Measurements from ENCODE around the gene NLRP7.
"Not testable (repeated sequence)": the region's sequence is repeated elsewhere in the genome, so short reads cannot be mapped to it uniquely, and the experiment has no call there.

Gene NLRP7

GRCh38 chr19:54916822-54917221 is 30.5 kb downstream of the NLRP7 start:
- Histone ChIP-seq H3K4me3 (ENCODE audit: insufficient read depth in 1 of 2, low read depth in 1 of 2, low read length in 2 of 2) (no peak overlapping the region), H3K4me2 (ENCODE audit: low read length, poor library complexity, severe bottlenecking) (no peak overlapping the region), H3K23ac (ENCODE audit: low read length in 2 of 2) (no peak overlapping the region), H3K9me3 (ENCODE audit: control insufficient read depth, low read length) (no peaks in the 10 kb centered on the region), H3K36me3 (ENCODE audit: control insufficient read depth in 1 of 2, insufficient read depth in 2 of 2, low read depth in 1 of 2, low read length in 2 of 2) (no peaks in the 10 kb centered on the region), H3K27me3 (ENCODE audit: control insufficient read depth in 1 of 2, insufficient read depth in 1 of 2, low read length in 2 of 2) (no peaks in the 10 kb centered on the region), H2AFZ (ENCODE audit: low read depth, low read length) (no peak overlapping the region), H3K14ac (ENCODE audit: low read length in 2 of 2) (no peak overlapping the region), H2BK120ac (ENCODE audit: low read depth, low read length) (no peak overlapping the region), H2BK15ac (ENCODE audit: low read depth, poor library complexity, severe bottlenecking) (no peak overlapping the region), H3K4ac (ENCODE audit: low read depth in 1 of 2, low read length in 2 of 2) (no peak overlapping the region), H2BK12ac (ENCODE audit: low read length in 2 of 2) (no peak overlapping the region), H3K9ac (ENCODE audit: low read length) (no peak overlapping the region), H3K4me1 (ENCODE audit: control insufficient read depth, insufficient read depth, low read depth, low read length) (no peaks in the 10 kb centered on the region), H2BK5ac (ENCODE audit: low read depth, low read length, poor library complexity, severe bottlenecking) (no peak overlapping the region), H2AK5ac (ENCODE audit: low read length, severe bottlenecking) (no peak overlapping the region), H4K91ac (ENCODE audit: low read length) (no peak overlapping the region), H3K18ac (ENCODE audit: low read depth in 1 of 2, low read length in 2 of 2) (no peak overlapping the region), H3K79me1 (replicated peaks; ENCODE audit: low read length, poor library complexity, severe bottlenecking) (no peaks in the 10 kb centered on the region), H4K8ac (ENCODE audit: low read length) (no peak overlapping the region), H3K27ac (ENCODE audit: low read length, poor library complexity, severe bottlenecking) (no peak overlapping the region)
- no peak for DNase-seq
- WGBS: 84% methylated on average over 11 of the region's 11 CpGs

- WGBS: no CpG with 5 or more reads among the region's 5 CpGs
- not testable (repeated sequence) for H4K91ac ChIP-seq (ENCODE audit: low read length); H3K9me3 ChIP-seq (ENCODE audit: control insufficient read depth, low read length)
Observed at GRCh38 chr19:54907899-54908298, 39.4 kb downstream of the NLRP7 start.

GRCh38 chr19:54906819-54907218 is 40.5 kb downstream of the NLRP7 start:
- Histone ChIP-seq H3K27me3 (ENCODE audit: control insufficient read depth in 1 of 2, insufficient read depth in 1 of 2, low read length in 2 of 2) (no peaks in the 10 kb centered on the region), H3K36me3 (ENCODE audit: control insufficient read depth in 1 of 2, insufficient read depth in 2 of 2, low read depth in 1 of 2, low read length in 2 of 2) (no peaks in the 10 kb centered on the region), H3K79me1 (replicated peaks; ENCODE audit: low read length, poor library complexity, severe bottlenecking) (no peaks in the 10 kb centered on the region), H2BK12ac (ENCODE audit: low read length in 2 of 2) (no peak overlapping the region), H2BK120ac (ENCODE audit: low read depth, low read length) (no peak overlapping the region), H3K14ac (ENCODE audit: low read length in 2 of 2) (no peak overlapping the region), H2BK15ac (ENCODE audit: low read depth, poor library complexity, severe bottlenecking) (no peak overlapping the region), H2AFZ (ENCODE audit: low read depth, low read length) (no peak overlapping the region), H3K9ac (ENCODE audit: low read length) (no peak overlapping the region), H3K4me2 (ENCODE audit: low read length, poor library complexity, severe bottlenecking) (no peak overlapping the region), H3K4me3 (ENCODE audit: insufficient read depth in 1 of 2, low read depth in 1 of 2, low read length in 2 of 2) (no peak overlapping the region), H3K9me3 (ENCODE audit: control insufficient read depth, low read length) (no peaks in the 10 kb centered on the region), H2BK5ac (ENCODE audit: low read depth, low read length, poor library complexity, severe bottlenecking) (no peak overlapping the region), H4K8ac (ENCODE audit: low read length) (no peak overlapping the region), H3K4me1 (ENCODE audit: control insufficient read depth, insufficient read depth, low read depth, low read length) (no peaks in the 10 kb centered on the region), H3K18ac (ENCODE audit: low read depth in 1 of 2, low read length in 2 of 2) (no peak overlapping the region), H3K4ac (ENCODE audit: low read depth in 1 of 2, low read length in 2 of 2) (no peak overlapping the region), H2AK5ac (ENCODE audit: low read length, severe bottlenecking) (no peak overlapping the region), H4K91ac (ENCODE audit: low read length) (no peak overlapping the region), H3K23ac (ENCODE audit: low read length in 2 of 2) (no peak overlapping the region), H3K27ac (ENCODE audit: low read length, poor library complexity, severe bottlenecking) (no peak overlapping the region)
- DNase-seq: no peak
- WGBS: 82% methylated on average over 6 of the region's 7 CpGs

More at GRCh38 chr19:54907899-54908298, 39.4 kb downstream of the NLRP7 start:
- not testable (repeated sequence) for H2AFZ ChIP-seq (ENCODE audit: low read depth, low read length); H2BK120ac ChIP-seq (ENCODE audit: low read depth, low read length); H2BK15ac ChIP-seq (ENCODE audit: low read depth, poor library complexity, severe bottlenecking); H3K79me1 ChIP-seq (replicated peaks; ENCODE audit: low read length, poor library complexity, severe bottlenecking); H3K27me3 ChIP-seq (ENCODE audit: control insufficient read depth in 1 of 2, insufficient read depth in 1 of 2, low read length in 2 of 2); H3K4me1 ChIP-seq (ENCODE audit: control insufficient read depth, insufficient read depth, low read depth, low read length); H3K4ac ChIP-seq (ENCODE audit: low read depth in 1 of 2, low read length in 2 of 2); H2BK5ac ChIP-seq (ENCODE audit: low read depth, low read length, poor library complexity, severe bottlenecking); DNase-seq; H3K23ac ChIP-seq (ENCODE audit: low read length in 2 of 2); H3K4me3 ChIP-seq (ENCODE audit: insufficient read depth in 1 of 2, low read depth in 1 of 2, low read length in 2 of 2); H4K8ac ChIP-seq (ENCODE audit: low read length); H3K27ac ChIP-seq (ENCODE audit: low read length, poor library complexity, severe bottlenecking); H3K14ac ChIP-seq (ENCODE audit: low read length in 2 of 2); H3K4me2 ChIP-seq (ENCODE audit: low read length, poor library complexity, severe bottlenecking); H3K9ac ChIP-seq (ENCODE audit: low read length); H3K36me3 ChIP-seq (ENCODE audit: control insufficient read depth in 1 of 2, insufficient read depth in 2 of 2, low read depth in 1 of 2, low read length in 2 of 2); H3K18ac ChIP-seq (ENCODE audit: low read depth in 1 of 2, low read length in 2 of 2); H2AK5ac ChIP-seq (ENCODE audit: low read length, severe bottlenecking); H2BK12ac ChIP-seq (ENCODE audit: low read length in 2 of 2)

GRCh38 chr19:54905803-54906511 is 41.4 kb downstream of the NLRP7 start, which contains the start of gene NCR1:
NCR1 (plus strand) TSS chr19:54906148; CDS start chr19:54906188, 40 bp downstream.
- no peak within 1 kb of the TSS for H2BK15ac ChIP-seq (ENCODE audit: low read depth, poor library complexity, severe bottlenecking)
- no peak within 1 kb of the TSS for H3K18ac ChIP-seq (ENCODE audit: low read depth in 1 of 2, low read length in 2 of 2)
- no peak within 1 kb of the TSS for H3K14ac ChIP-seq (ENCODE audit: low read length in 2 of 2)
- no peak within 1 kb of the TSS for H4K91ac ChIP-seq (ENCODE audit: low read length)
- H2AFZ ChIP-seq (ENCODE audit: low read depth, low read length): no peak within 1 kb of the TSS
- H3K4me3 ChIP-seq (ENCODE audit: insufficient read depth in 1 of 2, low read depth in 1 of 2, low read length in 2 of 2): no peak within 1 kb of the TSS
- H2BK12ac ChIP-seq (ENCODE audit: low read length in 2 of 2): no peak within 1 kb of the TSS
- H3K4me1 ChIP-seq (ENCODE audit: control insufficient read depth, insufficient read depth, low read depth, low read length): no peaks in the 10 kb centered on the region
- H3K27ac ChIP-seq (ENCODE audit: low read length, poor library complexity, severe bottlenecking): no peak within 1 kb of the TSS
- no peaks in the 10 kb centered on the region for H3K79me1 ChIP-seq (replicated peaks; ENCODE audit: low read length, poor library complexity, severe bottlenecking)
- H3K4ac ChIP-seq (ENCODE audit: low read depth in 1 of 2, low read length in 2 of 2): no peak within 1 kb of the TSS
- no peak within 1 kb of the TSS for H2BK120ac ChIP-seq (ENCODE audit: low read depth, low read length)
- H2BK5ac ChIP-seq (ENCODE audit: low read depth, low read length, poor library complexity, severe bottlenecking): no peak within 1 kb of the TSS
- 49% methylated on average over 21 of the region's 22 CpGs for WGBS
- H3K23ac ChIP-seq (ENCODE audit: low read length in 2 of 2): no peak within 1 kb of the TSS
- no peak within 1 kb of the TSS for H4K8ac ChIP-seq (ENCODE audit: low read length)
- no peak for DNase-seq
- no peaks in the 10 kb centered on the region for H3K36me3 ChIP-seq (ENCODE audit: control insufficient read depth in 1 of 2, insufficient read depth in 2 of 2, low read depth in 1 of 2, low read length in 2 of 2)
- H3K9ac ChIP-seq (ENCODE audit: low read length): no peak within 1 kb of the TSS
- H2AK5ac ChIP-seq (ENCODE audit: low read length, severe bottlenecking): no peak within 1 kb of the TSS
- no peaks in the 10 kb centered on the region for H3K27me3 ChIP-seq (ENCODE audit: control insufficient read depth in 1 of 2, insufficient read depth in 1 of 2, low read length in 2 of 2)
- no peak within 1 kb of the TSS for H3K4me2 ChIP-seq (ENCODE audit: low read length, poor library complexity, severe bottlenecking)
- H3K9me3 ChIP-seq (ENCODE audit: control insufficient read depth, low read length): no peaks in the 10 kb centered on the region
